ENCODE data around the gene TJP2.

- no peak for TF ChIP-seq POLR2A (IDR thresholded peaks at IDR 0.05; ENCODE audit: low read depth, low read length)
- no peak for TF ChIP-seq POLR2AphosphoS5 (IDR thresholded peaks at IDR 0.05; ENCODE audit: insufficient read depth, low read depth, low read length)
- TF ChIP-seq CTCF (IDR thresholded peaks at IDR 0.05; ENCODE audit: extremely low read depth in 1 of 2, insufficient read depth in 1 of 2, low read depth in 1 of 2, low read length in 2 of 2) = no peak
Measured at GRCh38 chr9:69299315-69299714, 125.2 kb downstream of the TJP2 start.

All from endothelial cell of umbilical vein (primary cell).